Upper lobe of left lung (tissue), 4 donors: ENCODE data around the gene CERK.

Experiments used
- POLR2A ChIP-seq, 4 donors: fragments of 450-650 bp; IDR thresholded peaks; one replicate each; pipeline ENCODE4 v1.5.1; 2016 to 2017; ENCODE audit warnings: antibody characterized with exemption in 4 of 4, mild to moderate bottlenecking in 2 of 4
- POLR2AphosphoS5 ChIP-seq, 2 donors: sonication (generic); formaldehyde crosslinking; IDR thresholded peaks; one replicate each; pipeline ENCODE4 v1.5.1; 2017; ENCODE audit warnings: antibody characterized with exemption in 2 of 2
- TF ChIP-seq, protein P1 (sequence below), 6 experiments: fragments of 450-650 bp in 4 of 6; fragments of 200-600 bp in 2 of 6; sonication (generic) in 2 of 6; IDR thresholded peaks; one replicate each; pipeline ENCODE4 v1.5.1; 2016 to 2019; ENCODE audit warnings: antibody characterized with exemption in 6 of 6

- TF ChIP-seq, protein P1, sequence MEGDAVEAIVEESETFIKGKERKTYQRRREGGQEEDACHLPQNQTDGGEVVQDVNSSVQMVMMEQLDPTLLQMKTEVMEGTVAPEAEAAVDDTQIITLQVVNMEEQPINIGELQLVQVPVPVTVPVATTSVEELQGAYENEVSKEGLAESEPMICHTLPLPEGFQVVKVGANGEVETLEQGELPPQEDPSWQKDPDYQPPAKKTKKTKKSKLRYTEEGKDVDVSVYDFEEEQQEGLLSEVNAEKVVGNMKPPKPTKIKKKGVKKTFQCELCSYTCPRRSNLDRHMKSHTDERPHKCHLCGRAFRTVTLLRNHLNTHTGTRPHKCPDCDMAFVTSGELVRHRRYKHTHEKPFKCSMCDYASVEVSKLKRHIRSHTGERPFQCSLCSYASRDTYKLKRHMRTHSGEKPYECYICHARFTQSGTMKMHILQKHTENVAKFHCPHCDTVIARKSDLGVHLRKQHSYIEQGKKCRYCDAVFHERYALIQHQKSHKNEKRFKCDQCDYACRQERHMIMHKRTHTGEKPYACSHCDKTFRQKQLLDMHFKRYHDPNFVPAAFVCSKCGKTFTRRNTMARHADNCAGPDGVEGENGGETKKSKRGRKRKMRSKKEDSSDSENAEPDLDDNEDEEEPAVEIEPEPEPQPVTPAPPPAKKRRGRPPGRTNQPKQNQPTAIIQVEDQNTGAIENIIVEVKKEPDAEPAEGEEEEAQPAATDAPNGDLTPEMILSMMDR (IDR thresholded peaks at IDR 0.05), result no peak
- no peak for TF ChIP-seq POLR2A (IDR thresholded peaks at IDR 0.05)
- no peak for TF ChIP-seq POLR2AphosphoS5 (IDR thresholded peaks at IDR 0.05)
These were observed 7.3 kb downstream of the CERK start for GRCh38 chr22:46730568-46731245.
